NT2/D1 (cell line): Measurements from ENCODE around the gene NPAT.

ENCODE experiments used
- YY1 ChIP-seq: IDR thresholded peaks from 2 replicates; pipeline ENCODE4 v1.6.1; 2011; ENCODE audit not compliant: insufficient read length, insufficient read depth
- ZNF274 ChIP-seq: IDR thresholded peaks from 2 replicates; pipeline ENCODE4 v1.6.1; 2011; ENCODE audit warnings: mild to moderate bottlenecking, low read depth, low read length

- no peak for TF ChIP-seq YY1
- TF ChIP-seq ZNF274, result no peak
Measured at GRCh38 chr11:108216988-108217387, 5.5 kb downstream of the NPAT start.
